Stimulated activated CD4-positive, alpha-beta T cell treated with anti-CD3 and anti-CD28 coated beads, Interleukin-1b, Interleukin-23, amount 100 ng/mL, for 48 hours (primary cell): ENCODE data around the gene CHIC2.
"Not testable (repeated sequence)": the region's sequence is repeated elsewhere in the genome, so short reads cannot be mapped to it uniquely, and the experiment has no call there.

Experiments used
- DNase-seq: peaks from one replicate; pipeline ENCODE4 v3.0.0-alpha.2; 2020

CHIC2 gene

DNA sequence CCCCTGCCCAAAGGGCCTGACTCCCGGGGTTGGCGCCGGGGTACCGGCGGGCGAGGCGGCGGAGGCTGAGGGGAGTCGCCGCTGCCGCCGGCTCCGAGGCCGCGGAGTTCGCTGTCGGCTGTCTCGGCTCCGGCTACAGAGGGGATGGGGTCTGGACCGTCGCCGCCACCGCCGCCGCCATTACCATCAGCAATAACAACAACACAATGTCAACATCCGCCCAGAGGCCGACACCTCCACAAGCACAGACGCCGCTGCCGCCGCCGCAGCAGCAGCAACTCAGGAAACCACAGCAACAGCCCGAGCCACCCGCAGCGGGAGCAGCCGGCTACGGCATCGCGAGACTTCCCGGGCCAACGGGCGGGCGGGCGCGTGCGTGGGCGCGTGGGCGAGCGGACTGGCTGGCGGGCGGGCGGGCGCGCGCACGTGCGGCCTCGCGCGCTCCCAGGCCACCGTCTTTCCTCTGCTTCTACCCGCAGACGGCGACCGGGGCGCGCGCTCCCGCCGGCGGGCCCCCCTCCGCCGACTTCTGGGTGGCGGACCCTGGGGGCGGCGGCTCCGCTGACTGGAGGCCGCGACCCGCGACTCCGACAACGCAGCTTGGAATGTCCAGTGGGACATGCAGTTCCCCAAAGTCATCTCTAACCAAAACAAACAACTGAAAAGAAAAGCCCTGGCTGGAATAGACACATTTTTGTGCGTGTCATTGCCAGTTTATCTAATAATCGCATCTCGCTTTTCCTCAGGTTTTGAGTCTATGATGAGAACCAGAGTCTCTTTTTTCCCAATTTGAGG is at the start of gene CHIC2:
CHIC2 (minus strand) TSS at position 289 of the 795 bp plus-strand sequence. CDS start 305 bp downstream, outside the sequence.
- peak; percentile 95 for DNase-seq

DNA sequence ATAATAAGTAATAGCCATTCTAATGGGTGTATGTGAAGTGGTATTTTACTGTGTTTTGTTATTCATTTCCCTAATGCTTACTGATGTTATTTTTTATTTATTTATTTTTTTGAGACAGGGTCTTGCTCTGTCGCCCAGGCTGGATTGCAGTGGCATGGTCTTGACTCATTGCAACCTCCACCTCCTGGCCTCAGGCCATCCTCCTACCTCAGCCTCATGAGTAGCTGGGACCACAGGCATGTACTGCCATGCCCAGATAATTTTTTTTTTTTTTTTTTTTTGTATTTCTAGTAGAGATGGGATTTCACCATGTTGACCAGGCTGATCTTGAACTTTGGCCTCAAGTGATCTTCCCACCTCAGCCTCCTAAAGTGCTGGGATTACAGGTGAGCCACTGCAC is 48.8 kb upstream of the CHIC2 start:
- not testable (repeated sequence) for DNase-seq

DNA sequence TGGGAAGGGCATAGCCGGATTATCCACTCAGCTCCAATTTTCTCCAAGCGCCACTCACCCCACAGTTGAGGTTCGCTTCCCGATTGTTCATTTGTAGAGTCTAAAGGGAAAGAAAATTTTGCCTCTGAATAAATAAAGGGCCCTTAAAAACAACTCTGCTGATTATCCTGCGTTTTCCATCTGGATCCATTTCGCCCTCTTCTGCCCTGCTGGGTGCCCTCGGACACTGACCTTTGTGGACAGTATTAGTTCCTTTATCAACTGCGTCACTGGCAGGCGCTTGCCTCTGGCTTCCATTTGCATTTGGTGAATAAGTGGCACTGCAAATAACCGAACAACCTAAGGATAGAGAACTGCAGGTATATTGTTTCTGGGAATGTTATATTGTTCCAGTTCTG is 45.6 kb upstream of the CHIC2 start:
- no peak for DNase-seq

DNA sequence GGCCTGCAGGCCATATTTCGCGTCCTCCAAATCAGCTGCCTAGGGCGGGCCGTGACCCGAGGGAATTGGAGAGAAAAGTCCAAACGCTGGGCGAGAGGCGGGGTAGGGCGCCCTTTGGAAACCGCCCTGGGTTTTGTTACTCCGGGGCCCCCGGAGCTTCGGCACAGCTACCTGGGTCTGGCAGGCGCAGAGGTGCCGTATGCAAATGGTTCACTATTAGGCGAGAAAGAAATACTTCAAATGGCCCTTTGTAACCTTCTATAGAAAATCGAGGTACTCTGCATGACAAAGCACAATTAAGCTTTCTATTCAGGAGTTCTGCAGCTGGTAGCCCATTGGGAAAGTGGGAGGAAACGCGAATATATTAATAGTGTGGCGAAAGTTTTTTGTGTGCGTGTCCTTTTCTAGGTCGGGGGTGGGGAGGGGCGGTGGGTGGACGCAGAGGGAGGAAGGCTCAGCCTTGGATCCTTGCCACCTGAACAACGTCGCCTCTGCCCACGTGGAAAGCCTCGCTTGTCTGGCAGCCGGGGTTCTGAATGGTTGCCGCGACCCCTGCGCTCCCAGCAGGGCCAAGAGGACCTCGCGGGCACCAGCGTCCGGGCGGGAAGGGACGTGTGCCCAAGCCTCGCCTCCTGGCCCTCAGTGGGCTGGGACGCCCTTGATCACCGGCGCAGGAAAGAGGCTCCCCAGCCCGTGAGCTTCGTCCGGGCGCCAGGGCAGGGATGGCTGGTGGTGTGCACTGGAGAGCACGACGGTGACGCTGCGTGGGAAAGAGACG is 45.0 kb upstream of the CHIC2 start:
- no peak for DNase-seq

DNA sequence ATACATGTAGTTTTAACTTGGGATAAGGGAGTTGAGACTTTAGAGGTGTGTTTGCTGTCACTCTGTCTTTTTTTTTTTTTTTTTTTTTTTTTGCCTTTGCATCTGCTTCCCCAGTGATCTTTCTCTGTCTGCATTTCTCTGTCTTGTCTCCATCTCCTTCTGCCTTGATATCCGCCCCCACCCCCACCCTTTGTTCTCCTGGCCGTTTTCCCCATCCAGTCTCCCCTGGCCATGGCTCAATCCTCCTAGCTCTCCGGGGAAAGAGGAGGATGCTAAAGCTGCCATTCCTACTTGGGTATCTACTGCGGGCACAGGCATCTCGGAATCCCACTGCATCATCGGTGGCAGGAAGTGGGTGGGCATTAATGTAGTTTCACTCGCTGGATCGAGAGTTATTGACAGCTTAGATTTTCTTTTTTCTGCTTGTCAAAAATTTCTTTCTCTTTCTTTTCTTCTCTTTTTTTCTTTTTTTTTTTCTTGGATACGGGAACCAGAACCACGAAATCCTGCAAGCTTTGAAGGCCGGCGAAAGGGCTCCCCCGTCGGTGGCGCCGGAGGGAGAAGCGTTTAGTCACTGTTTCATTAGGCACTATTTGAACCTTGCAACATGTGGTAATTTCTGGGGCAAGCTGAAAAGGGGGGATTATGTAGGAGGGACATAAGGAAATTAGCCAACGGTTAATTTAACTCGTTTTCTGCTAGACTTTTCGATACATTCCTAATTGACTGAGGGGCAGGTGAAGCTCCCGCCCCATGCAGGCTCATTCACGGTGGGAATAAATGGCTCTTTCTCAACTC is 43.7 kb upstream of the CHIC2 start:
- DNase-seq = no peak

DNA sequence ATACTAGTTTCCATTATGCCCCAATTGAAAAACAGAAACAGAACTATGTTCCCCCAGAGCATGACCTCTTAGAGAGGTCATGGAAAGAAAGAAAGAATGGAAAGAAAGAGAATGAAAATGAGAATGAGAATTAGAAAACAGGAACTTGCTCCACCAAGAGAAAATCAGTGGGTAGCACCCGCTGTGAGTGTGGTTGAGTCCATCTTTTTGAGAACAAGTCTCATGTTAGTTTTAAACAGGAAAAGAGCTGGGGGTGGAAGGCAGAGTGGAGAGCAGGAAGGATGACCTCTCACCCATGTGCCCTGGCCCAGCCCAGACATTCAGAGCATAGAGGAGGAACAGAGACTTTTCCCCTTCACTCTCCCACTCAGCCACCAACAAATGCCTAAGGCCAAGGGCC is 40.5 kb upstream of the CHIC2 start:
- no peak for DNase-seq

DNA sequence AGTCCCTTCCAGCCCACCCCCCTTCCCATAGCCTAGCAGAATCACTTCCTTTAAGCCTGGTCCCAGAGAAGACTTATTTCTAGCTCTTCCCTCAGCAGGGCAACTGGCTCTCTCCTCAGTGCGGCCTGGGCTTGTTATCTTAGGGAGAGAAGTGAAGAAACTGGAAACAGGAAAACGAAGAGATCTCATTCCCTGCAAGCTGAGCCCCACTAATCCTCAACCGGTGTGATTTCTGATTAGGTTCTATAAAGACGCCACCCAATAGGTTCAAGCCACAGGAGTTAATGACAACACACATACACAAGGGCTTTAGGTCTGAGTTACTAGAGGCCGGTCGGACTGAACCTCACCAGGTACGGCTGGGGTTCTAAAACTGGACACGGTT is 38.8 kb upstream of the CHIC2 start:
- no peak for DNase-seq

DNA sequence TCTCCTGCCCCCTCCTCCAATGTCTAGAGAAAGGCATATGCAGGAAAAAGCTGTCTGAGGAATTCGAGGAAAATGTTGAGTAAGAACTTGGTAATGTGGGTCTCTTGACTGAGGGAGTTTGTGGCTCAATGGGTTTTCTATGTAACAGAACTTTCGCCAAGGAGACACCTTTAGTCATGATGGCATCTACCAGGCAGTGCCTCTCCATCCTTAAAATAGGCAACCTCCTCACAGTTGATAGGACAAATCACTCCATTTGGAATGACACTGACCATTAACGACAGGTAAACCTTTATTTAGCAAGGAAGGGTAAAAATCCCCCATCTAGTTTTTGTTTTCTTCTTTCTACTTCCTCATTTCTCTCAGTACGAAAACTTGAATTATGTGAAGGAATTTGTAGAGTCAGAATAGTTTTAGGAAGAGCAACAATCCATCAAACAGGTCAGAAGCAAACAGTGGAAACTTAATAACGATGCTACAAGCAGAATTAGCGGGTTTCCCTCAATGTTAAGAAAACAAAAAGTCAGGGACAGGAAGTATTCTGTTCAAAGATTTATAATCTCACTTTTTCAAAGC is 38.2 kb upstream of the CHIC2 start:
- no peak for DNase-seq

DNA sequence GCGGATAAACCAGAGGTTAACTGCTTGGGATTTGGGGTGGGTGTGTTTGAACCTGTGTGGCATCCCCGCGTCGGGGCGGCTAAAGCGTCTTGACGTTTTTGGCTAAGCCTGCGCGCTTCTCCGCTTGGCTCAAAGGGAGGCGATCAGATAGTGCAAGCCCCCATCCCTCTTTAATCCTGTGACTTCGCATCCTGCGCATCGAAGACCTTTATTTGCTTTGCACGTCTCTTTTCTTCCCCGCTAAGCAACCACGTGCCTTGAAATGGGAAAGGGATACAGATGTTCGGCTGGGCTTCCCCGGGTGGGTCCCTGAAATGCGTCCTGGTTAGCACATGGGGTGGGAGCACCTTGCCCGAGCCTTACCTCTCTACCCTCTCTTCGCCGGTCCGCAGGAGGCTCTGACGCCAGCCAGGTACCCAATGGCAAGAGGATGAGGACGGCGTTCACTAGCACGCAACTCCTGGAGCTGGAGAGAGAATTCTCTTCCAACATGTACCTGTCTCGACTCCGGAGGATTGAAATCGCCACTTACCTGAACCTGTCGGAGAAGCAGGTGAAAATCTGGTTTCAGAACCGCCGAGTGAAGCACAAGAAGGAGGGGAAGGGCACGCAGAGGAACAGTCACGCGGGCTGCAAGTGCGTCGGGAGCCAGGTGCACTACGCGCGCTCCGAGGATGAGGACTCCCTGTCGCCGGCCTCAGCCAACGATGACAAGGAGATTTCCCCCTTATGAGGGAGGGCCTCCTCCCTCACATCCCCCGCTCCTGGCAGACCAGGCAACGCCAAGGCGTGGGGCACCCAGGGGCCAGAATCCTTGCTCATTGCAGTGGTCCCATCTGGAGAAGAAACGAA is 37.0 kb upstream of the CHIC2 start:
- DNase-seq = no peak

DNA sequence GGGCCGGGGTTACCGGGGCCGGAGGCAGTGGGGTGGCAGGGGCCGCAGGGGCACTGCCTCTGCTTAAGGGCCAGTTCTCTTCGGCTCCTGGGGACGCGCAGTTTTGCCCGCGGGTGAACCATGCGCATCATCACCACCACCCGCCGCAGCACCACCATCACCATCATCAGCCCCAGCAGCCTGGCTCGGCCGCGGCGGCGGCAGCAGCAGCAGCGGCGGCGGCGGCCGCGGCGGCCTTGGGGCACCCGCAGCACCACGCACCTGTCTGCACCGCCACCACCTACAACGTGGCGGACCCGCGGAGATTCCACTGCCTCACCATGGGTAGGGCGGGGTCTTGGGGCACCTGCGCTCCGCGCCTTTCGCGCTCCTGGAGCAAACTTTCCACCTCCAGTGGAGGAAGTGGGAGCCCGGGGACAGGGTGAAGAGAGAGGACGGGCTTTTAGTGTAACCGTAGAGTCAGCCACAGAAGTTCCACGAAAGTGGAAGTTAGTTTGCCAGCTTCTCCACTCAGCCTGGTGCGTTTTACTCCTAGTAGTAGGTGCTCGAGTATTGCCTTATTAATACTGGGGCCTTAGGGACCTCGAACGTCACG is 36.3 kb upstream of the CHIC2 start:
- DNase-seq = no peak

DNA sequence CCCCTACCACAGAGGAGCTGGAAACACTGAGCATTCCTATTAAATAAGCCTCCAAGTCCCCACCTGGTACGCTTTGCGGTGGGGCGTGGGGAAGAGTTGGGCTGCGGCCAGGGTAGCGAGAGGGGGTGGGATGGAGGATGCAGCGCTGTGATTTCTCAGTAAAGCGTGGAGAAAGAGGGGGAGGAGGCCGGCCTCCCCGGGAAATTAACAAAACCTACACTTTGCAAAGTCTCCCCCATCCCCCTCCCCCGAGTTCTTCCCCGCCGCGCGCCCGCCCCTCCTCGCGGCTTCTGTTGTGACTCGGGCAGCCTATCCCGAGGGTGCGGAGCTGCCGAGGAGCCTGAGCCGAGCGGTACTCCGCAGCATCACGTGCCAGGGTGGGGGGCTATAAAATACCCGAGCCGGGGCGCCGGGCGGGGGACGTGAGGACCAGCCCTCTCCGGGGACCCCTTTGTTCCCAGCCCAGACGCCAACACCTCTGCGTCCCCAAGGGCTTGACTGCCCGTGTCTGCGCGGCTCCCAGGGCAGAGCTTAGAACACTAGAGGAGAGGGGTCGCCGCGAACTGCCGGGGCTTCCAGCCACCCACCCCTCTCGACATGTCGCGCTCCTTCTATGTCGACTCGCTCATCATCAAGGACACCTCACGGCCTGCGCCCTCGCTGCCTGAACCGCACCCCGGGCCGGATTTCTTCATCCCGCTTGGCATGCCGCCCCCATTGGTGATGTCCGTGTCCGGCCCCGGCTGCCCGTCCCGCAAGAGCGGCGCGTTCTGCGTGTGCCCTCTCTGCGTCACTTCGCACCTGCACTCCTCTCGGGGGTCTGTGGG is 35.6 kb upstream of the CHIC2 start, which contains the start of gene GSX2:
GSX2 (plus strand) TSS at position 416 of the 827 bp plus-strand sequence; CDS start at position 598, 182 bp downstream.
- DNase-seq = no peak

DNA sequence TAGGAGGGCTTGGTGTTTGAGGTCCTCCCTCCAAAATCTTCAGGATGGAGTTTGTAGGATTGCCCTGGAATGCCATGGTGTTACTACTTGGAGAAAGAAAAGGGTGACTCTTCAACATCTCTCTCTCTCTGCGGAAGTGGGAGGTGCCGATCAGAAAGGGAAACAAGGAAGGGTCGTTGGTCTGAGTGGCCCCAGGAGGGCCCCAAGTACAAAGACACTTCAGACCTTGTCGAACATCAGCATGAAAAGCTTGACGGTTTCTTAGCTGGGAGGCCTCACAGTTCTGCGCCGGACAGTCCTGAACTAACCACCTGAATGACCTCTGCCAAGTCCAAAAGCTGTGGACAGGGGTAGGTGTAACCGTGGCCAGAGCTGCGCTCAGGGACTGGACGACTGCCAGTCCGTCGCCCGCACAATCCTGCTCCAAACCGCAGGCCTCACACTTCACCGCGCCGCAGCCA is 34.9 kb upstream of the CHIC2 start:
- no peak for DNase-seq

DNA sequence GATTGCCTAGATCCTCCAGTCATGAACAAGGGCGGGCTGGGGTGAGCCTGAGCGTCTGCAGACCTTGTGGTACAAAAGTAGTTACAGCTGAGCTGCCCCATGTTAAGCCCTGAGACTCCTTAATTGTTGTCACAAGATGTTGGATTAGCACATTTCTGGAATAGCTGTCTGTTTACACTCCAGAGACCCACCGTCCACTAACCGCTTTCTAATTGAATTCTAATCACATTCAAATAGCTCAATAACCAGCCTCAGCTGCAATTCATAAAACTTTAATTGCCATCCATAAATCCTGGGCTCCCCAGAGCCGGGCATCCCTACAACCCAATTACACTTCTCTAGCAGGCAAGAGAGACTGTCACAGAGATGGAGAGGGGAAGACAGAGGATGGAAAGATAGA is 34.0 kb upstream of the CHIC2 start:
- no peak for DNase-seq

DNA sequence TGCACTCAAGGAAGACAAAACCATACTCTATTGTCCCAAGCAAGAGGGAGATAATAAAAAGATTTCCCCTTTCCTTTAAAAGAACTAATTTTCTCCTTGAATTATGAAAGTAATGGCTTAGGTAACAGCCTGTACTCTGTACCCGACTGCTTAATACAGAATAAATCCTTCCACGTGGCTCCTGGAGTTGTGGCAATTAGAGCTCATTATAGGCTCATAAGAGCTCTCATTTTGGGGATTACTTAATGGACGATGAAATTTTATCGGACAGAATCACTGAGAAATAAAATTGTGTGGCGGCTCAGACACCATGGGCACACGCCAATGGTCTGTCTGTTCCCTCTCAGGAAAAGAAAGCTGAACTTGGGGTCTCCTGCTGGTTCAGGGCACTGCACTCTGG is 32.7 kb upstream of the CHIC2 start:
- no peak for DNase-seq

DNA sequence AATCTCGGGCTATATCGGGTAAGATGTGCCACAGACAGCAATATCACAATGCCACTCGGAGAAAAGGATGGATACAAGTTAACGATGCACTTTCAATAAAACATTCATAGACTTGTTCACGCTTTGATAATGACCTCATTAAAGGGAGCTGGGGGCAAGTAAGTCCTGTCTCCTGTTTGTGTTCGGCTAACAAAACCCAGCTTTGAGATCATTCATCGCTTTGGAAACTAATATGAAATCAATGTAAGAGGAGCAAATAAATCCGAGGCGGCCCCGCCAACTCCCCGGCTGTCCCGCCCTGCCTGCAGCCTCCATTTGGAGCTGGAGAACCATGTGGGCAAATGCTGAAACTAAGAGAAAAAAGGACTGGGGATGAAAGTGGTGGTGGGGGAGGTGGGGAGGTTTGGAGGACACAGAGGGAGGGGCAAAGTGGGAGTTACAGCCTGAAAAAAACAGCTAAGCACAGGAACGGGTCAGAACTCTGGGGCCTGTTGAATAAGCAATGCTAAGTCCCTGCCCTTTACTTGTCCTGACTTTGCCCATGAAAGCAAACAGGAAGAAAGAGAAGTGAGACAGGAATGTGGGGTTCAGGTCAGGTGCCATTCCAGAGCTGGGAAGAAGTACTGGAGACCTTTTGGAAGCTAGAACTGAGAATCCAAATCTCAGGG is 32.0 kb upstream of the CHIC2 start:
- DNase-seq = no peak

DNA sequence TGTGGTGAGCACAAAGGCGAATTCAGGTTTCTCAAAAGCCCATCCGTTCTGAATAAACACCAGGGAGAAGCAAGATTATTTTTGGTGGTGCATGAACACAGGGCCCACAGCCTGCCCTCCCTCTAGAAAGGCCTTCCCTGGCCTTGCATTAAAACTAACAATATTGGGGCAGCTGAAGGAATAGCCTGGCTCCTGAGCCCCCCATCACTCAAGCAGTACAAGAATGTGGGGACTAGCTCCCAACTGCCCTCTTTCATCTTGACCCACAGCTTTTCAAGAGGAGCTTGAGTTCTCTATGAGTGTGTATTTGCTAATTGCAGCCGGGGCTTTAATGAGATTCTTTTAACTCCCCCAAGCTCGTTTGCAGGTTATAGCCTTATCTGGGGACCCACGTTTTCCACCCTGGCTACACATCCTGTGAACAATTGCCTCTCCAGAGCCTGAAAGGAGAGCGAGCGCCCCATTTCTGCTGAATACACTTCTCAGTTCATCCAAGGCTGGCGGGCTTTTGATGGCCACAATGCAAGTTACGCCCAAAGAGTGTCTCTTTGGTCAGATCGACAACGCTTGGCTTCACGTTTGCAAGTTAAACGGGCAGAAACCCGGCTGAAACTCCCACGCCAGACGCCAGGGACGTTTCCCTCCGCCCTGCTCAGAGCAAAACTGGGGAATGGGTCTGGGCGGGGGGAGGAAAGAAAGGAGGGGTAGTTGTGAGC is 30.9 kb upstream of the CHIC2 start:
- DNase-seq = no peak

DNA sequence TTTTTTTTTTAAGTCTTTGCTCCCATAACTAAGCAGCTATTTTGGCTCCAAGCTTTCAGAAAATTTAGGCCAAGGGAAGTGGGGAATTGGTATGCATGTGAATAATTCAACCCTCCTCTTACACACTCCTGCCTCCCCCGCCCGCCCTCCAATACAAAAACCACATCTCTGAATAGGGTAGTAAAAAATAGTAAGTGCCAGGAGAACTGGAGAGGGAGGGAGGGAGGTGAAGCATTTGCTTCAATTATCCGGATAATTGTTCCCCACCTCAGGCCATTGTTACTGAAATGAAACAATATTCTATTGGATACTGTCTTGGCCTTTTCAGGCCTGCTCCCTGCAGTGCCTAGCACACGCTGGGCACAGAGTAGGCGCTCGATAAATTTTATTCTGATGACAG is 30.0 kb upstream of the CHIC2 start:
- DNase-seq = no peak

DNA sequence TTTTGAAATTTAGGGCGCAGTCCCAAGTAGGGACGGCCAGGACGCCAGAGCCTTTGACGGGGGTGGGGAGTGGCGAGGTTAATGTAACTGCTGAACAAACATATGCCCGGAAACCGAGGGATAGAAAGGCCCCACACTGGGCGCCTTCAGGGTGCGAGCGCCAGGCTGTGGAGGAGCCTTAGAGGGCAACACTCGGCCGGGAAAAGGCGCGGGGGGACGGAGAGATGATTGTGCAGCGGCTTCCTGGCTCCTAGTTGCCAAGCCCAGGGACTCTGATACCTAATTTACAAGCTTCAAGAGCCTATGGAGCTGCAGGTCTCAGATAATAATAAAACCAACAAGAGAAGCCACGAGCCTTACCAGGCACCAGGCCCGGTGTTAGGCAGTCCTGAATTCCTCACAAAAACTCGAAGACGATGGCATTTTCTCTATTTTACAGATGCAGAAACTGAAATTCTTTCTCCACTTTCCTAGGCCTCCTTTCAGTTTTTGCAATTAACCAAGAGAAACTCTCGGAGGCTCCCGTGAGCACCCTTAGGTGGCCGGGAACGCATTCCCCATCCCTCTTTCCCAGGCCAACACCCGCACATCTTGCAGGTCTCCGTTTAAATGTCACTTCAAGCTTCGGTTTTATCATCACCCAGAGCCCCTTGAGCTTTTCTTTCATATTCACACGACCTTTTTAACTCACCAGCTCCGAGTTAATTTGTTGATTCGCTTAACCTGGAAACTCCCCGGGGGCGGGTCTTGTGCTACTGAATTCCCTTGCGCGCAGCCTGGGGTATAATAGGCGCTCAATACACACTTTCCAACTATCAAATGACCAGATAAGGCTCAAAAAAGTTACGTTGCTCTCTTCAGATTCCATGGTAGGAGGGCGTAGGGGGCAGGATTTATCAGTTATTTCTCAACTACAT is 29.2 kb upstream of the CHIC2 start:
- no peak for DNase-seq
